ENCODE data around the gene ANKH. TPM values are rescaled to one million over a fixed set of nuclear protein-coding genes. Genes with fewer than 3 reads are reported as not detected.

Gene ANKH
- polyA plus RNA-seq, 3 donors = 2.4 to 6.3 (median 3.1) TPM

DNA sequence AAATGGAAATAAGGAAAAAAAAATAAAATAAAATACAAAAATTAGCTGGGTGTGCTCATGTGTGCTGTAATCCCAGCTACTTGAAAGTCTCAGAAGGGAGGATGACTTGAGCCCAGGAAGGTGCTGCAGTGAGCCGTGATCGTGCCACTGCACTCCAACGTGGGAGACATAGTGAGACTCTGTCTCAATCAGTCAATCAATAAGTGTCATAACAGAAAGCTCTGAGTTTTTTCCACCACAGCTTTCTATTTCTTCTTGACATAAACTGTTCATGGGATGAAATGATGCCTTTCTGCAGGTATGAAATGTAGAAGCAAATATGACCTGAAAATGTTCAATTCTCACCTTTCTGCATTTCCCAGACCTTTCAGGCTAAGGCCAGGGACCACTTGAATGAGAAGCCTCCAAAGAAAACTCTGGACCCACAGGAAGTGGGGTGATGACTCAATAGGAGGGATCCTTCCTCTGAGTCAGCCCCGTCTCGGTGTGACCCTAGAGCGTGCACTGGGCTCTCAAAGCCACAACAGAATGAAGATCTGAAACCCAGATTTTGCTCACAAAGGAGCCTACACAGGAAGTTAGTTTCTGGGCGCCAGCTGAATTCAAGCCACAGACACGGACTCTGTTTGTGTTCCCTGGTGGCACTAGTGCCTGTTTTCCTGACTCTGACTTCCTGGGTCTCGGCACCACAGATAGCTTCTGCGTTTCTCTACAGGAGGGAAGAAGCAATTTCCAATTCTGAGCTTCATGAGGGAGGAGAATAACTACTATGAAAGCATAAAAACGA is 62.0 kb downstream of the ANKH start:
- Histone ChIP-seq H3K79me2 (ENCODE audit: insufficient read depth, low read length) (no peaks in the 10 kb centered on the region), H2AFZ (ENCODE audit: insufficient read depth, low read depth, low read length, poor library complexity, severe bottlenecking) (peak overlapping the region; percentile 39), H3K27ac (ENCODE audit: low read depth in 1 of 2, low read length in 2 of 2) (peak overlapping the region; percentile 81 to 91), H3K36me3 (replicated peaks in 1 of 2; ENCODE audit: control insufficient read depth in 1 of 2, insufficient read depth in 2 of 2, low read length in 2 of 2) (no peaks in the 10 kb centered on the region), H3K9ac (ENCODE audit: insufficient read depth, low read length, poor library complexity, severe bottlenecking) (peak overlapping the region; percentile 69), H3K9me3 (replicated peaks in 1 of 2; ENCODE audit: control insufficient read depth in 1 of 2, insufficient read depth in 1 of 2, low read length in 2 of 2) (no peaks in the 10 kb centered on the region), H3K4me3 (replicated peaks in 1 of 3; ENCODE audit: low read depth in 2 of 3, low read length in 3 of 3) (peak overlapping the region in 2 of 3 experiments; percentile 8 to 53), H3K27me3 (ENCODE audit: control insufficient read depth in 2 of 2, insufficient read depth in 2 of 2, low read length in 2 of 2) (no peaks in the 10 kb centered on the region), H3K4me2 (replicated peaks; ENCODE audit: extremely low read depth, low read length, poor library complexity, severe bottlenecking) (peak overlapping the region; percentile 52), H3K4me1 (ENCODE audit: control insufficient read depth in 1 of 2, insufficient read depth in 2 of 2, low read length in 2 of 2) (peaks cover 22 to 26% of the 10 kb centered on the region in 2 donors), H4K20me1 (ENCODE audit: insufficient read depth, low read length) (no peaks in the 10 kb centered on the region)
- TF ChIP-seq, protein P1, sequence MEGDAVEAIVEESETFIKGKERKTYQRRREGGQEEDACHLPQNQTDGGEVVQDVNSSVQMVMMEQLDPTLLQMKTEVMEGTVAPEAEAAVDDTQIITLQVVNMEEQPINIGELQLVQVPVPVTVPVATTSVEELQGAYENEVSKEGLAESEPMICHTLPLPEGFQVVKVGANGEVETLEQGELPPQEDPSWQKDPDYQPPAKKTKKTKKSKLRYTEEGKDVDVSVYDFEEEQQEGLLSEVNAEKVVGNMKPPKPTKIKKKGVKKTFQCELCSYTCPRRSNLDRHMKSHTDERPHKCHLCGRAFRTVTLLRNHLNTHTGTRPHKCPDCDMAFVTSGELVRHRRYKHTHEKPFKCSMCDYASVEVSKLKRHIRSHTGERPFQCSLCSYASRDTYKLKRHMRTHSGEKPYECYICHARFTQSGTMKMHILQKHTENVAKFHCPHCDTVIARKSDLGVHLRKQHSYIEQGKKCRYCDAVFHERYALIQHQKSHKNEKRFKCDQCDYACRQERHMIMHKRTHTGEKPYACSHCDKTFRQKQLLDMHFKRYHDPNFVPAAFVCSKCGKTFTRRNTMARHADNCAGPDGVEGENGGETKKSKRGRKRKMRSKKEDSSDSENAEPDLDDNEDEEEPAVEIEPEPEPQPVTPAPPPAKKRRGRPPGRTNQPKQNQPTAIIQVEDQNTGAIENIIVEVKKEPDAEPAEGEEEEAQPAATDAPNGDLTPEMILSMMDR (IDR thresholded peaks at IDR 0.05) = no peak
- Mint-ChIP-seq H3K4me3 (peak overlapping the region; percentile 59 to 87), H3K9me3 (peaks cover 0 to 1% (median 0%) of the 10 kb centered on the region in 7 donors), H3K36me3 (peaks cover 2 to 3% of the 10 kb centered on the region in 2 donors), H3K27ac (peak overlapping the region; percentile 86 to 95 (median 91)), H3K4me1 (peaks cover 32% of the 10 kb centered on the region), H3K27me3 (ENCODE audit: low read depth in 3 of 3) (no peaks in the 10 kb centered on the region)
- intact Hi-C loops (cut with micrococcal nuclease) = loop anchor here in 1 of 2 donors (5.0 kb wide), 1 partner anchor 193 kb away; no protein-coding TSS in a partner anchor
- WGBS (ENCODE audit: insufficient coverage) = 9% methylated on average over 7 of the region's 11 CpGs
- DNase-seq = peak; percentile 89 to 95 (median 94)

DNA sequence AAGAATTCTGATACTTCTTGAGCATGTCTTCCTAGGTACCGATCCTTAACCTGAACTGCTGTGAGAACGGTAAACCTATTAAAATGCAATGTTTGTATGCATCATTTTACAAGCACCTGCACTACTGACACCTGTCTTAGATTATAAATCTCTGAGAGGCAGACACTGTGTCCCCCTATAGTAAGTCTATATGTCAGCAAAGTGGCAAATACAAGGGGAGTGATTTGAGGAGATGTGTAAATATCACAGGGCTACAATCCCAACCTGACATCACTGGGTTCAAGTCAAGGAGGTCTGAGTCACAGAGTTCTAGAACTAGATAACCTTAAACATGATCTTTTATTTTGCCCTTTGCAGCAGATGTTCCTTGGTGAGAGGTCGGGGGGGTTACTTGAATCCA is 64.1 kb downstream of the ANKH start:
- Mint-ChIP-seq H3K4me1 (peaks cover 31% of the 10 kb centered on the region), H3K36me3 (peaks cover 2 to 3% of the 10 kb centered on the region in 2 donors), H3K9me3 (peaks cover 0 to 1% (median 0%) of the 10 kb centered on the region in 7 donors), H3K27ac (peak overlapping the region in 1 of 7 donors; percentile 37), H3K4me3 (no peak overlapping the region), H3K27me3 (ENCODE audit: low read depth in 3 of 3) (no peaks in the 10 kb centered on the region)
- Histone ChIP-seq H3K79me2 (ENCODE audit: insufficient read depth, low read length) (no peaks in the 10 kb centered on the region), H3K27me3 (ENCODE audit: control insufficient read depth in 2 of 2, insufficient read depth in 2 of 2, low read length in 2 of 2) (no peaks in the 10 kb centered on the region), H3K36me3 (replicated peaks in 1 of 2; ENCODE audit: control insufficient read depth in 1 of 2, insufficient read depth in 2 of 2, low read length in 2 of 2) (no peaks in the 10 kb centered on the region), H3K9me3 (replicated peaks in 1 of 2; ENCODE audit: control insufficient read depth in 1 of 2, insufficient read depth in 1 of 2, low read length in 2 of 2) (no peaks in the 10 kb centered on the region), H3K9ac (ENCODE audit: insufficient read depth, low read length, poor library complexity, severe bottlenecking) (no peak overlapping the region), H3K4me1 (ENCODE audit: control insufficient read depth in 1 of 2, insufficient read depth in 2 of 2, low read length in 2 of 2) (peaks cover 22 to 26% of the 10 kb centered on the region in 2 donors), H3K4me3 (replicated peaks in 1 of 3; ENCODE audit: low read depth in 2 of 3, low read length in 3 of 3) (no peak overlapping the region), H3K4me2 (replicated peaks; ENCODE audit: extremely low read depth, low read length, poor library complexity, severe bottlenecking) (no peak overlapping the region), H2AFZ (ENCODE audit: insufficient read depth, low read depth, low read length, poor library complexity, severe bottlenecking) (no peak overlapping the region), H3K27ac (ENCODE audit: low read depth in 1 of 2, low read length in 2 of 2) (no peak overlapping the region), H4K20me1 (ENCODE audit: insufficient read depth, low read length) (no peaks in the 10 kb centered on the region)
- WGBS (ENCODE audit: insufficient coverage) = no CpG with 5 or more reads among the region's 3 CpGs
- intact Hi-C loops (cut with micrococcal nuclease) = no loop called here
- TF ChIP-seq, protein P1 (IDR thresholded peaks at IDR 0.05) = no peak
- DNase-seq = no peak
